Mesenteric fat pad (tissue), 1 donor: ENCODE results near the gene MBNL1. TPM values are rescaled to one million over a fixed set of nuclear protein-coding genes. Genes with fewer than 3 reads are reported as not detected.
"Not testable (repeated sequence)": the region's sequence is repeated elsewhere in the genome, so short reads cannot be mapped to it uniquely, and the experiment has no call there.

ENCODE experiments used
- DNase-seq: peaks from one replicate; pipeline ENCODE4 v3.0.0-alpha.2; 2020; ENCODE audit warnings: low spot score
- total RNA-seq: library from RNA; stranded (reverse); fragmentation: NEBNext Ultra II Directional; extraction: Animal tissue kit (Norgen Biotek cat#: 25700); gene quantifications from one replicate; pipeline ENCODE4 v1.2.1, GENCODE V29; 2021
- donor health status: DM: yes; HTN: yes; CAD: no.

The MBNL1 gene
- total RNA-seq, 1 donor from 2014 or later = 284 TPM

- DNase-seq = no peak
Observed at GRCh38 chr3:152317956-152318355, 49.2 kb downstream of the MBNL1 start.

GRCh38 chr3:152318512-152318911 lies 49.8 kb downstream of the MBNL1 start:
- no peak for DNase-seq

GRCh38 chr3:152319256-152319655 lies 50.5 kb downstream of the MBNL1 start:
- DNase-seq = no peak

GRCh38 chr3:152319831-152320617 lies 51.3 kb downstream of the MBNL1 start:
- no peak for DNase-seq

- DNase-seq = no peak
Observed at GRCh38 chr3:152321200-152321954, 52.6 kb downstream of the MBNL1 start.

GRCh38 chr3:152321955-152322377 lies 53.2 kb downstream of the MBNL1 start:
- DNase-seq = no peak

GRCh38 chr3:152322756-152323155 lies 54.0 kb downstream of the MBNL1 start:
- DNase-seq = no peak

- no peak for DNase-seq
Observed at GRCh38 chr3:152323834-152324233, 55.1 kb downstream of the MBNL1 start.

- no peak for DNase-seq
Observed at GRCh38 chr3:152325136-152325535, 56.4 kb downstream of the MBNL1 start.

GRCh38 chr3:152327203-152327602 lies 58.5 kb downstream of the MBNL1 start:
- DNase-seq = no peak

- no peak for DNase-seq
Observed at GRCh38 chr3:152328841-152329240, 60.1 kb downstream of the MBNL1 start.

- no peak for DNase-seq
Observed at GRCh38 chr3:152330559-152330958, 61.8 kb downstream of the MBNL1 start.

GRCh38 chr3:152331018-152331541 lies 62.4 kb downstream of the MBNL1 start:
- no peak for DNase-seq

- DNase-seq = no peak
Observed at GRCh38 chr3:152331998-152332397, 63.3 kb downstream of the MBNL1 start.

GRCh38 chr3:152333928-152334327 lies 65.2 kb downstream of the MBNL1 start:
- DNase-seq = no peak

GRCh38 chr3:152334761-152335160 lies 66.0 kb downstream of the MBNL1 start:
- no peak for DNase-seq

- no peak for DNase-seq
Observed at GRCh38 chr3:152335273-152335672, 66.5 kb downstream of the MBNL1 start.

GRCh38 chr3:152337337-152337736 lies 68.6 kb downstream of the MBNL1 start:
- not testable (repeated sequence) for DNase-seq

GRCh38 chr3:152338159-152338720 lies 69.5 kb downstream of the MBNL1 start:
- no peak for DNase-seq

GRCh38 chr3:152339881-152340505 lies 71.3 kb downstream of the MBNL1 start:
- DNase-seq = no peak

- DNase-seq = no peak
Observed at GRCh38 chr3:152345233-152345632, 76.5 kb downstream of the MBNL1 start.

GRCh38 chr3:152346058-152346457 lies 77.3 kb downstream of the MBNL1 start:
- DNase-seq = no peak
